ENCODE results near the gene TPT1. TPM values are rescaled to one million over a fixed set of nuclear protein-coding genes. Genes with fewer than 3 reads are reported as not detected.

TPT1 gene
- polyA plus RNA-seq, 3 donors, result 2,102 to 5,638 (median 2,493) TPM

- intact Hi-C loops (cut with micrococcal nuclease), result no loop called here
- no peaks in the 10 kb centered on the region for H4K20me1 ChIP-seq (ENCODE audit: insufficient read depth, low read length)
- no peak overlapping the region for H3K9ac ChIP-seq (ENCODE audit: insufficient read depth, low read length, poor library complexity, severe bottlenecking)
- H3K79me2 ChIP-seq (ENCODE audit: insufficient read depth, low read length), result no peaks in the 10 kb centered on the region
- Mint-ChIP-seq H3K27me3 (ENCODE audit: low read depth in 3 of 3) (peaks cover 0 to 17% (median 10%) of the 10 kb centered on the region in 3 donors), H3K4me1 (peaks cover 3% of the 10 kb centered on the region), H3K27ac (no peak overlapping the region), H3K9me3 (peaks cover 0 to 2% (median 0%) of the 10 kb centered on the region in 7 donors), H3K4me3 (no peak overlapping the region), H3K36me3 (no peaks in the 10 kb centered on the region)
- no peak for TF ChIP-seq CTCF (IDR thresholded peaks at IDR 0.05)
- no peaks in the 10 kb centered on the region for H3K27me3 ChIP-seq (ENCODE audit: control insufficient read depth in 2 of 2, insufficient read depth in 2 of 2, low read length in 2 of 2)
- H3K4me2 ChIP-seq (replicated peaks; ENCODE audit: extremely low read depth, low read length, poor library complexity, severe bottlenecking), result no peak overlapping the region
- no peak overlapping the region for H3K27ac ChIP-seq (ENCODE audit: low read depth in 1 of 2, low read length in 2 of 2)
- H3K4me3 ChIP-seq (replicated peaks in 1 of 3; ENCODE audit: low read depth in 2 of 3, low read length in 3 of 3), result no peak overlapping the region
- H3K9me3 ChIP-seq (replicated peaks in 1 of 2; ENCODE audit: control insufficient read depth in 1 of 2, insufficient read depth in 1 of 2, low read length in 2 of 2), result no peaks in the 10 kb centered on the region
- no peak overlapping the region for H2AFZ ChIP-seq (ENCODE audit: insufficient read depth, low read depth, low read length, poor library complexity, severe bottlenecking)
- DNase-seq, result no peak
- WGBS (ENCODE audit: insufficient coverage), result no CpG with 5 or more reads among the region's 2 CpGs
- H3K36me3 ChIP-seq (replicated peaks in 1 of 2; ENCODE audit: control insufficient read depth in 1 of 2, insufficient read depth in 2 of 2, low read length in 2 of 2), result no peaks in the 10 kb centered on the region
- H3K4me1 ChIP-seq (ENCODE audit: control insufficient read depth in 1 of 2, insufficient read depth in 2 of 2, low read length in 2 of 2), result no peaks in the 10 kb centered on the region
Measured at GRCh38 chr13:45303026-45303425, 38.0 kb downstream of the TPT1 start.

- no peaks in the 10 kb centered on the region for H3K27me3 ChIP-seq (ENCODE audit: control insufficient read depth in 2 of 2, insufficient read depth in 2 of 2, low read length in 2 of 2)
- no peak overlapping the region for H2AFZ ChIP-seq (ENCODE audit: insufficient read depth, low read depth, low read length, poor library complexity, severe bottlenecking)
- H3K36me3 Mint-ChIP-seq, result no peaks in the 10 kb centered on the region
- no peak overlapping the region for H3K4me3 Mint-ChIP-seq
- no peaks in the 10 kb centered on the region for H3K9me3 ChIP-seq (replicated peaks in 1 of 2; ENCODE audit: control insufficient read depth in 1 of 2, insufficient read depth in 1 of 2, low read length in 2 of 2)
- no peak overlapping the region for H3K27ac ChIP-seq (ENCODE audit: low read depth in 1 of 2, low read length in 2 of 2)
- WGBS (ENCODE audit: insufficient coverage), result 68% methylated on average over 3 of the region's 3 CpGs
- no peak overlapping the region for H3K4me2 ChIP-seq (replicated peaks; ENCODE audit: extremely low read depth, low read length, poor library complexity, severe bottlenecking)
- peaks cover 0 to 17% (median 10%) of the 10 kb centered on the region in 3 donors for H3K27me3 Mint-ChIP-seq (ENCODE audit: low read depth in 3 of 3)
- no peak for TF ChIP-seq CTCF (IDR thresholded peaks at IDR 0.05)
- H3K27ac Mint-ChIP-seq, result no peak overlapping the region
- no peak overlapping the region for H3K4me3 ChIP-seq (replicated peaks in 1 of 3; ENCODE audit: low read depth in 2 of 3, low read length in 3 of 3)
- no peaks in the 10 kb centered on the region for H3K4me1 ChIP-seq (ENCODE audit: control insufficient read depth in 1 of 2, insufficient read depth in 2 of 2, low read length in 2 of 2)
- DNase-seq, result no peak
- no peaks in the 10 kb centered on the region for H3K79me2 ChIP-seq (ENCODE audit: insufficient read depth, low read length)
- no peak overlapping the region for H3K9ac ChIP-seq (ENCODE audit: insufficient read depth, low read length, poor library complexity, severe bottlenecking)
- intact Hi-C loops (cut with micrococcal nuclease), result no loop called here
- H3K36me3 ChIP-seq (replicated peaks in 1 of 2; ENCODE audit: control insufficient read depth in 1 of 2, insufficient read depth in 2 of 2, low read length in 2 of 2), result no peaks in the 10 kb centered on the region
- H3K9me3 Mint-ChIP-seq, result peaks cover 0 to 2% (median 0%) of the 10 kb centered on the region in 7 donors
- no peaks in the 10 kb centered on the region for H4K20me1 ChIP-seq (ENCODE audit: insufficient read depth, low read length)
- H3K4me1 Mint-ChIP-seq, result peaks cover 3% of the 10 kb centered on the region
Measured at GRCh38 chr13:45302507-45302906, 38.5 kb downstream of the TPT1 start.
